GM21381 (cell line): ENCODE data around the gene ATP6V1G2.
"Not testable (repeated sequence)": the region's sequence is repeated elsewhere in the genome, so short reads cannot be mapped to it uniquely, and the experiment has no call there.

Experiments used
- ATAC-seq: cut with Tn5 transposase; IDR thresholded peaks from one replicate; pipeline ENCODE4 v1.9.1; 2021; ENCODE audit warnings: mild to moderate bottlenecking, moderate library complexity; ENCODE audit not compliant: unreplicated experiment

ATP6V1G2 gene

GRCh38 chr6:31529329-31530150 is 16.9 kb downstream of the ATP6V1G2 start:
- ATAC-seq: no peak

GRCh38 chr6:31528821-31529328 is 17.5 kb downstream of the ATP6V1G2 start, which contains the start of gene MCCD1:
MCCD1 (plus strand) TSS chr6:31528962; CDS start chr6:31529015, 53 bp downstream.
- no peak for ATAC-seq

GRCh38 chr6:31528307-31528777 is 18.1 kb downstream of the ATP6V1G2 start:
- no peak for ATAC-seq

- ATAC-seq: no peak
Measured at GRCh38 chr6:31525932-31526591, 20.3 kb downstream of the ATP6V1G2 start.

GRCh38 chr6:31525553-31525931 is 20.9 kb downstream of the ATP6V1G2 start:
- ATAC-seq: no peak

- ATAC-seq: no peak
Measured at GRCh38 chr6:31521835-31522234, 24.6 kb downstream of the ATP6V1G2 start.

- no peak for ATAC-seq
Measured at GRCh38 chr6:31513456-31514165, 32.8 kb downstream of the ATP6V1G2 start.

GRCh38 chr6:31510007-31510406 is 36.4 kb downstream of the ATP6V1G2 start:
- no peak for ATAC-seq

GRCh38 chr6:31509036-31509435 is 37.4 kb downstream of the ATP6V1G2 start:
- ATAC-seq: not testable (repeated sequence)

- ATAC-seq: no peak
Measured at GRCh38 chr6:31502586-31502985, 43.8 kb downstream of the ATP6V1G2 start.

GRCh38 chr6:31499648-31500047 is 46.8 kb downstream of the ATP6V1G2 start:
- not testable (repeated sequence) for ATAC-seq

- ATAC-seq: no peak
Measured at GRCh38 chr6:31498748-31499147, 47.7 kb downstream of the ATP6V1G2 start.

GRCh38 chr6:31497531-31498476 is 48.6 kb downstream of the ATP6V1G2 start, which contains the start of gene MICB:
MICB (plus strand) TSS chr6:31498145; CDS start chr6:31498194, 49 bp downstream.
- ATAC-seq: peak; percentile 48

GRCh38 chr6:31496826-31497225 is 49.6 kb downstream of the ATP6V1G2 start:
- not testable (repeated sequence) for ATAC-seq

GRCh38 chr6:31495580-31495979 is 50.8 kb downstream of the ATP6V1G2 start:
- no peak for ATAC-seq
